HL-60 (cell line): ENCODE measurements around the gene EYA2.

Experiments
- DNase-seq, 2 experiments: peaks; one replicate each; pipeline ENCODE4 v3.0.0-alpha.2; 2010 to 2020; ENCODE audit warnings: low read depth in 1 of 2, low spot score in 1 of 2
- H3K27ac ChIP-seq: fragments of 250-450 bp; sonication (Bioruptor Pico); replicated peaks from 2 replicates; pipeline ENCODE4 v1.5.1; 2020; ENCODE audit warnings: mild to moderate bottlenecking, moderate library complexity
- H3K27me3 ChIP-seq: fragments of 250-450 bp; sonication (Bioruptor Pico); 2 replicates; pipeline ENCODE4 v1.5.1; 2021; ENCODE audit warnings: mild to moderate bottlenecking, moderate library complexity; ENCODE audit not compliant: insufficient read depth, poor library complexity, severe bottlenecking
- H3K4me3 ChIP-seq: replicated peaks from 2 replicates; pipeline ENCODE4 v1.5.1; 2011; ENCODE audit warnings: mild to moderate bottlenecking, control low read depth, low read length; ENCODE audit not compliant: insufficient read depth
- CTCF ChIP-seq: IDR thresholded peaks from one replicate; pipeline ENCODE4 v1.5.1; 2011; ENCODE audit warnings: low read length, control low read depth, inconsistent platforms; ENCODE audit not compliant: insufficient read depth
- GABPA ChIP-seq: IDR thresholded peaks from 2 replicates; pipeline ENCODE4 v1.6.1; 2012; ENCODE audit warnings: low read depth
- POLR2AphosphoS5 ChIP-seq: IDR thresholded peaks from 2 replicates; pipeline ENCODE4 v1.6.1; 2012; ENCODE audit warnings: low read depth
- REST ChIP-seq: IDR thresholded peaks from 2 replicates; pipeline ENCODE4 v1.6.1; 2012; ENCODE audit warnings: low read depth; ENCODE audit not compliant: insufficient replicate concordance
- SPI1 ChIP-seq: IDR thresholded peaks from 2 replicates; pipeline ENCODE4 v1.6.1; 2012; ENCODE audit warnings: low read depth, mild to moderate bottlenecking, borderline replicate concordance

The EYA2 gene

DNA sequence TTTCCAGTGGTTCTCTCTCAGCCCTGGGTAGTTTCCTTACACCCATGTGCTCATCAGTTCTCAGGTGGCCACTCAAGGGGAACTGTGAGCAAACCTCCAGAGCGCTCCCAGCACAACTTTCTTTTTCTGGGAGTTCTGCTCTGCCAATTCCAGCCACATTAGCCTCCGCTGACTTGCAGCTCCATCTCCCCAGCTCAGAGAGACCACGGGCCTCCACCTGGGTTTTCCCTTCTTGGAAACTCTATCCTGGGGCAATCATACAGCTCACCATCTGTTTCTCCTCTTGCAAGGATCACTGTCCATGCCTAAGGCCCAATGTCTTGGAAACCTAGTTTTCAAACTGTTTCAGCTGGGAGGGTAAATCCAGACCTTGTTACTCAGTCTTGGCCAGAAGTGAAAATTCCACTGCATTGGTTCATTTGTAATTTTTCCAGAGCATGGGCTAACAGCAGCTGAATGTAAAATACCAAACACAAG lies 129.9 kb downstream of the EYA2 start:
- Histone ChIP-seq H3K4me3 (no peak overlapping the region), H3K27ac (no peak overlapping the region), H3K27me3 (peaks cover 2% of the 10 kb centered on the region)
- peak in 1 of 2 experiments; percentile 8 for DNase-seq
- TF ChIP-seq GABPA (no peak), SPI1 (no peak), CTCF (no peak)

GRCh38 chr20:47027042-47027441 lies 132.4 kb downstream of the EYA2 start:
- Histone ChIP-seq H3K27me3 (peaks cover 2% of the 10 kb centered on the region), H3K27ac (no peak overlapping the region), H3K4me3 (no peak overlapping the region)
- TF ChIP-seq CTCF (no peak), REST (no peak), GABPA (no peak), SPI1 (no peak), POLR2AphosphoS5 (no peak)
- no peak for DNase-seq

DNA sequence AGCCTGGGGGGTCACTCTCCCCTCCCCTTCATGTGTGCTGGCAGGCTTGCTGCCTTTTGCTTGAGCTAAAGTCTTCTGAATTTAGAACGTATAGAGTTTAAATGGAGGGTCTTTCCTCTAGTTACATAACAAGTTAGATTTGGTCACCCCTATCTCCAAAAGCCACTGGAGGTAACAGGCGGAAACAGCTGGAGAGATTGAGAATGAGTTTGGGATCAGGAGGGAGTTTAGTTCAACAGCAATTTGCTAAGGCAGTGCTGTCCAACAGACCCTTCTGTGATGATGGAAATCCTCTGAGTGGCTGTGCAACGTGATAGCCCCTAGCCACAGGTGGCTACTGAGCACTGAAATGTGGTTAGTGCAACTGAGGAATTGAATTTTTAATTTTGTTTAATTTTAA lies 132.8 kb downstream of the EYA2 start:
- DNase-seq: no peak
- Histone ChIP-seq H3K27me3 (peaks cover 2% of the 10 kb centered on the region), H3K4me3 (no peak overlapping the region), H3K27ac (no peak overlapping the region)
- TF ChIP-seq SPI1 (no peak), POLR2AphosphoS5 (no peak), GABPA (no peak), REST (no peak), CTCF (no peak)

DNA sequence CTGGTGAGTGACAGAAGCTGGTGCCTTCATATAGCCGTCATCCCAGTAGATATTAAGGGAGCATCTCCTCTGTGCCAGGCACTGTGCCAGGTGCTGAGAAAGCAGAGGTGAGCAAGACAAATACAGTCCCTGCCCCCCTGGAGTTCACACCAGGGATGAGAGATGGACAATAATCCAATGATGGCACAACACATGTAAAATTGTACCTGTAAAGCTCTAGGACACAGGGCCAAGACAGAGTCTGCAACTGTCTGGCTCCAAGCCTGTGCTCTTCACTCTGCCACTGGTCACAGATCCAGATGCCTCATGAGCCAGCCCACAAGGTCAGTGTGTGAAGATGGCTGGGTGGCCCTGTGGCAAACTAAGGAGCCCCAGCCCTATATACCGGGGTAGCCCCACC lies 133.8 kb downstream of the EYA2 start:
- no peak overlapping the region for H3K27ac ChIP-seq
- DNase-seq: no peak

More for the DNA sequence above, 133.8 kb downstream of the EYA2 start:
- Histone ChIP-seq H3K4me3 (no peak overlapping the region), H3K27me3 (peaks cover 2% of the 10 kb centered on the region)
- no peak for TF ChIP-seq POLR2AphosphoS5
- TF ChIP-seq CTCF: no peak
- TF ChIP-seq REST: no peak
- TF ChIP-seq SPI1: no peak
- no peak for TF ChIP-seq GABPA
